Measurements from ENCODE around the gene RNF41.
A peak's percentile ranks its signal among the peaks of the same experiment; 100 is the strongest.
"Not testable (repeated sequence)": the region's sequence is repeated elsewhere in the genome, so short reads cannot be mapped to it uniquely, and the experiment has no call there.

RNF41 gene

GRCh38 chr12:56178347-56178746, 43.4 kb downstream of the RNF41 start:
- no peak for DNase-seq

- DNase-seq, result no peak
Measured at GRCh38 chr12:56172839-56173238, 48.9 kb downstream of the RNF41 start.

GRCh38 chr12:56169229-56169759, 52.4 kb downstream of the RNF41 start:
- DNase-seq, result no peak

- peak in 1 of 56 donors; percentile 11 for DNase-seq
Measured at GRCh38 chr12:56165369-56165768, 56.4 kb downstream of the RNF41 start.

GRCh38 chr12:56164345-56164729, 57.4 kb downstream of the RNF41 start:
- DNase-seq, result no peak

GRCh38 chr12:56163533-56164344, 58.0 kb downstream of the RNF41 start:
- DNase-seq, result no peak

- DNase-seq, result no peak
Measured at GRCh38 chr12:56162468-56163290, 59.0 kb downstream of the RNF41 start.

- DNase-seq, result no peak
Measured at GRCh38 chr12:56161690-56162351, 59.9 kb downstream of the RNF41 start.

GRCh38 chr12:56160894-56161689, 60.6 kb downstream of the RNF41 start:
- DNase-seq, result no peak

GRCh38 chr12:56160193-56160763, 61.4 kb downstream of the RNF41 start:
- DNase-seq, result no peak

GRCh38 chr12:56159482-56160192, 62.1 kb downstream of the RNF41 start:
- DNase-seq, result no peak

- peak in 28 of 56 donors; percentile 5 to 59 (median 22) for DNase-seq
Measured at GRCh38 chr12:56158926-56159461, 62.7 kb downstream of the RNF41 start.

- peak in 55 of 56 donors; percentile 55 to 100 (median 92) for DNase-seq
Measured at GRCh38 chr12:56158029-56158925, 63.4 kb downstream of the RNF41 start, which contains the start of gene MYL6. Gene MYL6, plus strand, starts transcription at chr12:56158359. Its CDS starts 43 bp downstream, at chr12:56158402.

- DNase-seq, result peak in 43 of 56 donors; percentile 27 to 81 (median 59)
Measured at GRCh38 chr12:56157201-56158028, 64.3 kb downstream of the RNF41 start.

- DNase-seq, result not testable (repeated sequence)
Measured at GRCh38 chr12:56156464-56157200, 65.1 kb downstream of the RNF41 start.

- DNase-seq, result no peak
Measured at GRCh38 chr12:56155256-56155845, 66.4 kb downstream of the RNF41 start.
